Measurements from ENCODE around the gene BPIFB6.

DNA sequence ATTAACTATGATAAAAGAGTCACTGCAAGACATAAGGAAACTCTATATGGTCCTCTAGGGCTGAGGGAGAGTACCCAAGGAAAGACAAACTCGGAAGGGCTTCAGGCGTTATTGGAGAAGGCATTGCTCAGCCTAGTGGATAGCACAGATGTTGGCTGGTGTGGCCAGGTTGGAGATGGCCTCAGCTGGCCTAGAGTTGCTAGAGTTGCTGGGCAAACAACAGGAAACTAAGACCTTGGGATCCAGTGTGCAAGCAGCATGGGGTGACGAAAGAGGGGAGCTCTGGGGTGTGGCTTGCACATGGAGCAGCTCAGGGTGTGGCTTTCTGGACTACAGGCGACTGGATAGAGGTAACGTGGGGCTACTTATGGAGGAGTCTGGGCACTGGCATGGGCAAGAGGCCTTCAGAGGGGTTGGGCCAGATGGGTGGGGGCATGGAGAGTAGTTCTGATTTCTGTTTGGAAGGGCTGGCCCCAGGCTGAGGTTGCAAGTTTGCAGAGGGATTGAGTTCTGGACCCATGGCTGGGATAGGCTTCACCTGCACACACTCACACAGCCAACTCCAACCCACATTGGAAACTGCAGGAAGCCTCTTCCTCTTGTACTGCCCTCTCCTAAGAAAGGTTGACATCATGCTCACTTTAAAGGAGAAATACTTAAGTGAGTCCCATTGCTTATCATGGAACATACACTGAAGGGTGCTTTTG is 5.2 kb upstream of the BPIFB6 start:
- TF ChIP-seq, protein P1, sequence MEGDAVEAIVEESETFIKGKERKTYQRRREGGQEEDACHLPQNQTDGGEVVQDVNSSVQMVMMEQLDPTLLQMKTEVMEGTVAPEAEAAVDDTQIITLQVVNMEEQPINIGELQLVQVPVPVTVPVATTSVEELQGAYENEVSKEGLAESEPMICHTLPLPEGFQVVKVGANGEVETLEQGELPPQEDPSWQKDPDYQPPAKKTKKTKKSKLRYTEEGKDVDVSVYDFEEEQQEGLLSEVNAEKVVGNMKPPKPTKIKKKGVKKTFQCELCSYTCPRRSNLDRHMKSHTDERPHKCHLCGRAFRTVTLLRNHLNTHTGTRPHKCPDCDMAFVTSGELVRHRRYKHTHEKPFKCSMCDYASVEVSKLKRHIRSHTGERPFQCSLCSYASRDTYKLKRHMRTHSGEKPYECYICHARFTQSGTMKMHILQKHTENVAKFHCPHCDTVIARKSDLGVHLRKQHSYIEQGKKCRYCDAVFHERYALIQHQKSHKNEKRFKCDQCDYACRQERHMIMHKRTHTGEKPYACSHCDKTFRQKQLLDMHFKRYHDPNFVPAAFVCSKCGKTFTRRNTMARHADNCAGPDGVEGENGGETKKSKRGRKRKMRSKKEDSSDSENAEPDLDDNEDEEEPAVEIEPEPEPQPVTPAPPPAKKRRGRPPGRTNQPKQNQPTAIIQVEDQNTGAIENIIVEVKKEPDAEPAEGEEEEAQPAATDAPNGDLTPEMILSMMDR (IDR thresholded peaks at IDR 0.05) = no peak
- TF ChIP-seq POLR2A (IDR thresholded peaks at IDR 0.05) = no peak

Measured in breast epithelium (tissue), 3 donors.